NCI-H69 (cell line): ENCODE data around the gene DGKB.
A peak's percentile ranks its signal among the peaks of the same experiment; 100 is the strongest.

Experiments
- DNase-seq: peaks from one replicate; lab custom pipeline; 2025; lab: John Stamatoyannopoulos, UW

Gene DGKB

DNA sequence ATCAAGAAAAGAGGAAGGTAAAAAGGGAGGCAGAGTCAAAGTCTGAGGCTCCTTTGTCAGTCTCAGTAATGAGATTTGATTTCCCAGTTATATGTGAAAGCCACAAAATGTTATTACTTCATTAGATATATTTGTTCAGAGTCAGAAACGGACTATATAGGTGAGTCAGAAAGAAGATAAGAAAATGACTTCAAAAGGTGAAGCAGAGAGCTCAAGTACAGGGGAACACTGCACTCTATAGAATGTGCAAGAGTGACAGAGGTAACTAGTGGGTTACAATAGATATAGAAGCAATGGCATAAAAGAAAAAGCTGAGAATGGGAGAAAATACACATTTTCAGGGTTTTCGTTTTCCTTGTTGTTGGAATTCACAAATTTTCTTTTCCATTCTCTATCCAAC, 43.3 kb downstream of the DGKB start:
- peak; percentile 68 for DNase-seq

- peak; percentile 75 for DNase-seq
These were observed 43.7 kb downstream of the DGKB start for GRCh38 chr7:14858866-14859265.

GRCh38 chr7:14858410-14858809, 44.1 kb downstream of the DGKB start:
- peak; percentile 98 for DNase-seq

DNA sequence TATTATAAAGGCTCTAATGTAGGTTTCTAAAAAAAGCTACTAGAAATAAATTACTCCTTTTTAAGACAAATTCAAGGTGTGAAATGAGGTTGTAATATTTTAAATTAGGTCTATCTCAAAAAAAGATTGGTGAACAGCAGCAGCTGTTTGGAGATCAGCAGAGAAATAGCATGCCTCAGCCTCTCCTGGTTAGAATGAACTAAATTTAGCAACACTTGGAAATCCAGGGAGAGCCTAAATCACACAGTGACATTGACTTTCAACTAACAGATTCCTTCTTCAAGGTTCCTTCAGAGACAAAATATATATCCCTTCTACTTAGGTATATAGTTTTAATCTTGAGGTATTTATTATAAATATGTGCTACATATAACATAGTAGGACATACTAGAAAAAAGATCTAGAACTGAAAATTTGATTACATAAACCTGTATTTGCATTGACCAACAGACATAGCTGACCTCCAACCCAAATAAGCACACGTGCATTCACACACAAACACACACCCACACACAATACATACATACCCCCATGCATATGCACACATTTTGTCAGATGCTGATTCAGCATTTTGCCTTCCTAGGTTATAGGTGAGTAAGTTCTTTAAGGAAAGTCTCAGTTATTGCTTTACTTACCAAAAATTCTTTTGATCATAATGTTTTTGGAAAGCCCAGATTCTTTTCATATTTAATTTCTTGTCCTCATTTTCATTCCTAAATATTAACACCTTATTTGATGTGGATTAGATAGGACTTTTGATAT, 47.3 kb downstream of the DGKB start:
- DNase-seq, result peak; percentile 17

GRCh38 chr7:14854471-14854870, 48.1 kb downstream of the DGKB start:
- DNase-seq, result no peak

GRCh38 chr7:14851610-14852009, 50.9 kb downstream of the DGKB start:
- no peak for DNase-seq

- no peak for DNase-seq
These were observed 52.5 kb downstream of the DGKB start for GRCh38 chr7:14850039-14850438.

DNA sequence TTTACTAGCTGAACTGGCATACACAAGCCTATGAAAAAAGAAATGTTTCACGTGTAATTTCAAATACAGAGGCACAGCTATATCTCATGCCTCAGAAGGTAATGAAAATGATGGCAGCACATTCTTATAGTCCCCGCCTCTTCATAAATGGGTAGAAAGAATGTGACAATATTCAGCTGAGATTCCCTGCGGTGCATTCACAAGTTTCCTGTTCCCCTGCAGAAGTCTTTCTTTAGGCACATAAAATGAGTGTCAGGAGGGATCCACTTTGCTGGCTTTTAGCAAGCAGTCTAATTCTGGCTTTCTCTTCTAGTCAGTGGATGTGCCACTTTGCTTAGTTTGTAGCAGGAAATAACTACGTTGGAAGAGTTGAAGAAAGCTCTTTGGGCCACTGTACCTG, 56.1 kb downstream of the DGKB start:
- DNase-seq, result peak; percentile 35

DNA sequence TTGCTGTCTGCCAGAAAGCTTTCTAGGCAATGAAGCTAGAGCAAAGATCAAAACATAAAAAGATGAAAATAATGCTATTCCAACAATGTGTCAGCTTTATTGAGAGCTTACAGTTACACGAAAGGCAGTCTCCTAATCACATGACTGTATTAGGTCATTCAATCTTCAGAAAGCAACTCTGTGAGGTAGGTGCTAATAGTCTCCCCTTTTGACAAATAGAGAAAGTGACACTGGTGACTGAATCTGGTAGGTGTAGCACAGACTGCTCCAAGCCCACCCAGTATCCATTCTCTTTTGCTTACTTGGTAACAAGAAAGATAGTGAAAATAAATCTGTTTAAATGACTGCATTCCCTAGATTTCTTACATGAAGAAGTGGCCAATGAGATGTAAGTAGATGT, 58.8 kb downstream of the DGKB start:
- DNase-seq, result no peak

DNA sequence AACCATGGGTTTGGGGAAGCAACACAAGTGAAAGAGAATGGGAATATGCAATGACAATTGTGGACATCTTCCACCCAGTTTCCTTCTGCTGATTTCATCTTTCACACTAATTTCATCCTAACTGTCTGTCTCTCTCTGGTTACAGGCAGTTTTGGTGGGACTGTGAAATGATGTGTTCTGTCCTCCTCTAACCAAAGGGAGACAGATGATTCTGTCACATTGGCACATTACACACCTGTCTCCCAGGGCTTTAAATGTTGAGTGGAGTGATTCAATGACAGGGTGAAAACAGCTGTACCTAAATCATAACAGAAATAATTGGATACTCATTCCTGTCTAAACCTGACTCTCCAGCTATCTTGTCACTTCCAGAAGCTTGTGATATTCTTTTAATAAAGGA, 60.0 kb downstream of the DGKB start:
- peak; percentile 62 for DNase-seq

DNA sequence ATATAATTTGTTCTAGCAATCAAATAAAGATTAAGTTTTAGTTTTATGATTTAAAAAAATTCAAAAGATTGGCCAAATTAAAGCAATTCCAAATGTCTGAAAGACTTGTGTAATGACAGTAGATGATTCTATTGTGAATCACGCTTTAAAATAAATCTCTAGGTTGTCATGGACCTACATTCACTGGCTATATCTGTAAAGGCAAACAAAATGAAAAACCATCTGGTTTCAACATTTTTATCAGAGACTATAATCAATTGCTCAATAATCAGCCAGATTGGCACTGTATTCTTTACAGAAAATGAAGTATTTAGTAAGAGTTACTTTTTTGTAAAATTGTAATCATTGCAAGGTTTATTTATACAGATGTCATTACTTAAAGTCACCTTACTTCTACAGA, 60.7 kb downstream of the DGKB start:
- DNase-seq, result no peak

DNA sequence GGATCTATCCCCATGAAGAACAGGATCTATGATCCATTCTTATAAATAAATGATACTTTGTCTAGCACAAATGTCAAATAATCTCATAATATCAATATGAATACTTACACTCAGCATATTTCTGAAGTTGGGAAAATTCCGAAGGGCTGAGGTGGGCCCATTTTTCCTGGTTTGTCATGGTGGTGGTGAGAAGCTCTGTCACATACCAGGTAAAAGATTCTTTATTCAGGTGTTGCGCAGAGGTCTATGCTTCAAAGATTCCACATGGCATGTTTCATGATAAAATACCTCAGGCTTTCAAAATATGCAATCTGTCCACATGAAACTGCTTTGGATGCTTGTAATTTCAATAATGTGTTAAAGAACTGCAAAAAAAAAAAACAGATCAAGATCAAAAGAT, 61.5 kb downstream of the DGKB start:
- no peak for DNase-seq

DNA sequence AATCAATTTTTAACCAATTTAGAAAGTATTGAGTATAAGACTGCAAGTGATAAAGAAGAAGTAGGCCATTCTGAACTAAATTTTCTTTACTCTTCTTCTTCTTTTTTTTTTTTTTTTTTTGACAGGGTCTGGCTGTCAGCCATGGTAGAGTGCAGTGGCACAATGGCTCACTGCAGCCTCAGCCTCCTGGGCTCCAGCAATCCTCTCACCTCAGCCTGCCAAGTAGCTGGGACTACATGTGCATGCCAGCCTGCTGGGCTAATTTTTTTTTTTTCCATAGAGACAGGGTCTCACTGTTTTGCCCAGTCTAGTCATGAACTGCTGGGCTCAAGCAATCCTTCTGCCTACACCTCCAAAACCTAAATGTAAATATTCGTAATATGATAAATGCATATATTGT, 63.2 kb downstream of the DGKB start:
- peak; percentile 70 for DNase-seq

GRCh38 chr7:14837216-14837615, 65.3 kb downstream of the DGKB start:
- DNase-seq, result peak; percentile 62

DNA sequence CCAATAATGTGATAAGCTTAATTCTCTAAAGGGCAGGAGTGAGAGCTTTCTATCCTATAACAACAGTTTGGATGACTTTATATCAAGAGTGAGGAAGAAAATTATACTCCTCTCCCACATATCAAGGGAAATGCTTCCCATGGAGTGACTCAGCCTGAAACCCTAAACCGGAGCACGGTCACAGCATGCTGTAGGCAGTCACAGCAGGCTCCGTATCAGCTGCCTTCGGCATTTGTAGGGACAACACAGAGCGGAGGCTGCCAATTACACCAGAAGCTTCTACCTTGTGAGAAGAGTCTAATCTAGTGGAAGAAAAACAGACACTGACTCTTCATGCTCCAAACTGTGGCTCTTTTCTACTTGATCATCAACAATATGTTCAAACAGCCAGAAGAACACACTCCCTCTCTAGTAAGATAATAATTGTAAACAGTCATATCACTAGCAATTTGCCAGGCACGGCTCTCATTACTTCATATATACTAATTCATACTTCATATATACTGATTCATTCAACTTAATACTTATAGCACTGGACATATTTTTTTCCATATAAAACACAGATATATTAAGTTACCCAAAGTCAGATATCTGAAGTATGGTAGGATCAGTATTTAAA, 65.9 kb downstream of the DGKB start:
- DNase-seq, result peak; percentile 98

DNA sequence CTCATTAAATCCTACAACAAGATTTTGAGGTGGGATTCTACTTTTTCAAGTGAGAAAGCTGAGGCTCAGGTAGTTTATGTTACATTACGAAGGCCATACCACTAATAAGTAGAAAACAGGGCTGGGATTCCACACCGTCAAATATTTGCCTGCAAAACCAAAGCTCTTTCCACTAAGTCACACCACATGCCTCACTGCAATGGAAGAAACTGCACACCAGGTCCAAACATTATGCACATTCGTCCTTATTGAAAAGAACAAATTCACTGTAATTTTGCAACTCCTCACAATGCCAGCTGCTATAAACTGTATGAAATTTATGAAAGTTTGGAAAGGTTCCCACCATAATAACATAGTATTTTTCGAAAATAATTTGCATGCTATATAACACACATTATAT, 66.5 kb downstream of the DGKB start:
- DNase-seq, result peak; percentile 74

- peak; percentile 99 for DNase-seq
These were observed 67.2 kb downstream of the DGKB start for GRCh38 chr7:14835384-14835783.

- peak; percentile 70 for DNase-seq
These were observed 67.7 kb downstream of the DGKB start for GRCh38 chr7:14834883-14835282.

DNA sequence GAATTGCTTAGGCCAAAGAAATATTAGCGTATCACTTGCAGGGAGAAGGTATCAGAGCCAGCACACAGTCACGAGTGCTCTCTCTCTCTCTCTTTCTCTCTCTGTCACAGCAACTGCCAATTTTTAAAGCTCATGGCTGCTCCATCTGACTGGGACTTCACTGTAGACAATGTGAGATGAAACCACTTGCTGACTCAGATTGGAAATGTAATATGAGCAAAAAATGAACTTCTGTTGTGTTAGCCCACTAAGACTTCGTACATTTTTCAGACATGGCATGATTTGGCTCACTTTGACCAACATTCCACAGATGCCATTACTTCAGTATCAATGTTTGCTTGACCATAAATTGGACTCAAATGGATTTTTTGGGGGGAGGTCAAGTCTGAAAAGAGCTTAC, 68.1 kb downstream of the DGKB start:
- DNase-seq, result peak; percentile 84

- peak; percentile 49 for DNase-seq
These were observed 68.8 kb downstream of the DGKB start for GRCh38 chr7:14833707-14834106.

- DNase-seq, result no peak
These were observed 74.5 kb downstream of the DGKB start for GRCh38 chr7:14828053-14828452.

DNA sequence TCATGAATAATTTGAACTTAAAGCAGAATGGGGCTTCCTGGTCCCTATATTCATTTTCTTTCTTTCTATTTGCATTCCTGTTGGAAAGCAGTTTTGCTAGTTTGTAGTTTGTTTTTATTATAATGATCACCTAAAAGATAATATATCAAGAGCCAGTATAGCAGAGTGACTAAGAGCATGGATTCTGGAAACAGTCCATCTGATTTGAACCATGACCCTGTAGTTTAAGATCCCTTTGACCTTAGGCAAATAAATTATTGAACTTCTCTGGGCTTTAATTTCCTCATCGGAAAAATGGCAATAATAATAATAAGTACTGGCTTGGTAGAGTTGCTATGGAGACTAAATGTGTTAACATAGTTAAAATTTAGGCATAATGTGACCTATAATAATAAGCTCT, 76.1 kb downstream of the DGKB start:
- no peak for DNase-seq

- DNase-seq, result peak; percentile 18
These were observed 76.6 kb downstream of the DGKB start for GRCh38 chr7:14825912-14826311.

DNA sequence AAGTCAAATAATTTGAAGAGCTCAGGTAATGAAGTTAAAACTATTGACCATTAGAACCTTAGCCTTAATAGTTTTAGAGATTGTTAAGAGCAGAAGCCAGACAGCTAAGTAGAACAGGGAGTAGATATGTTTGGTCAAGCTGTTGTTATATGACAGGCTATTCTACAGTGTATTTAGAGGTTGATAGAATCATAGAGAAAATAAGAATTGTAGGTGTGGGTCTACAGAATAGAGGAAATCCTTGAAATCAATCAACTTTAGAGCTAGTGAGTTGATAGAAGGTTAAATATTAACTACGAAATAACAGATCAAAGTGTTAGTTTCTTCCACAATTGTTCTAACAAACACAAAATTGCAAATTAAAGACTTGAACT, 80.1 kb downstream of the DGKB start:
- no peak for DNase-seq
